Kidney (tissue), 14 donors: ENCODE results near the gene EIF4E. TPM values are rescaled to one million over a fixed set of nuclear protein-coding genes. Genes with fewer than 3 reads are reported as not detected.
"Not testable (repeated sequence)": the region's sequence is repeated elsewhere in the genome, so short reads cannot be mapped to it uniquely, and the experiment has no call there.

Source experiments
- DNase-seq, 5 donors: peaks; one replicate each; pipeline ENCODE4 v3.0.0-alpha.2; 2013 to 2020
- FAIRE-seq: peaks from 2 replicates; lab custom pipeline; 2012; peaks lifted over from hg19 to GRCh38; lab: Jason Lieb, UNC
- H3K27ac ChIP-seq, 2 donors: one replicate each; pipeline ENCODE4 v1.7.0; 2013; ENCODE audit warnings: low read depth in 2 of 2, low read length in 2 of 2, inconsistent platforms in 1 of 2
- H3K27me3 ChIP-seq: one replicate; pipeline ENCODE4 v1.7.1; 2013; ENCODE audit warnings: low read length, inconsistent platforms; ENCODE audit not compliant: control insufficient read depth, insufficient read depth
- H3K36me3 ChIP-seq, 3 donors: one replicate each; pipeline versions ENCODE4 v1.7.0 to v1.7.1; 2013; ENCODE audit warnings: low read length in 3 of 3, control low read depth in 1 of 3, inconsistent platforms in 1 of 3; ENCODE audit not compliant: insufficient read depth in 3 of 3, control insufficient read depth in 2 of 3
- H3K4me1 ChIP-seq, 3 donors: one replicate each; pipeline versions ENCODE4 v1.7.0 to v1.7.1; 2013; ENCODE audit warnings: low read length in 3 of 3, inconsistent platforms in 1 of 3, low read depth in 1 of 3; ENCODE audit not compliant: control insufficient read depth in 2 of 3, insufficient read depth in 2 of 3
- H3K4me3 ChIP-seq, 3 donors: one replicate each; pipeline versions ENCODE4 v1.7.0 to v1.8.1; 2013; ENCODE audit warnings: low read length in 3 of 3, control low read depth in 1 of 3, inconsistent platforms in 1 of 3
- H3K9ac ChIP-seq, 3 donors: one replicate each; pipeline versions ENCODE4 v1.7.0 to v1.7.1; 2013; ENCODE audit warnings: low read length in 3 of 3, control low read depth in 1 of 3, inconsistent platforms in 1 of 3
- H3K9me3 ChIP-seq, 3 donors: one replicate each; pipeline versions ENCODE4 v1.7.0 to v1.7.1; 2013; ENCODE audit warnings: low read length in 3 of 3, control low read depth in 1 of 3, inconsistent platforms in 1 of 3; ENCODE audit not compliant: control insufficient read depth in 2 of 3, insufficient read depth in 1 of 3
- CTCF ChIP-seq: IDR thresholded peaks from 3 replicates; pipeline ENCODE4 v1.5.1; 2012; ENCODE audit warnings: mild to moderate bottlenecking, moderate library complexity, borderline replicate concordance; ENCODE audit not compliant: insufficient read depth; ENCODE audit errors: extremely low read depth
- intact Hi-C: fragments of 100-400 bp; cut with DNase I; formaldehyde crosslinking; loops from one replicate; pipeline ENCODE4 v1.11.1; 2022
- polyA plus RNA-seq: library from polyadenylated mRNA; stranded (reverse); fragments of 350-450 nt; fragmentation: Illumina TruSeq; extraction: RNeasy Lipid Tissue Mini Kit (QIAGEN cat#74804); gene quantifications from one replicate; pipeline ENCODE4 v1.2.3, GENCODE V29; 2014; ENCODE audit warnings: low read depth, low replicate concordance; ENCODE audit not compliant: insufficient read depth
- total RNA-seq: library from RNA; stranded (reverse); fragmentation: NEBNext Ultra II Directional; extraction: Animal tissue kit (Norgen Biotek cat#: 25700); gene quantifications from one replicate; pipeline ENCODE4 v1.2.1, GENCODE V29; 2021
- donor health status: control.
- donor health status: control.
- donor health status: control.
- donor health status: control.
- donor health status: control.
- donor health status: DM: yes; HTN: yes; CAD: no.
- donor health status: Normal renal cell carcinoma (clear cell type).

EIF4E gene
- total and polyA plus RNA-seq, 2 donors from 2014 or later: 52.3 to 63.2 TPM

GRCh38 chr4:98879515-98879914 lies 49.4 kb downstream of the EIF4E start:
- no peak overlapping the region for H3K4me3 ChIP-seq
- no peaks in the 10 kb centered on the region for H3K9me3 ChIP-seq
- H3K36me3 ChIP-seq: peaks cover 0 to 6% (median 4%) of the 10 kb centered on the region in 3 donors
- no peak overlapping the region for H3K27ac ChIP-seq
- H3K27me3 ChIP-seq: no peaks in the 10 kb centered on the region
- FAIRE-seq (no peak), DNase-seq (no peak)
- no peak overlapping the region for H3K9ac ChIP-seq
- H3K4me1 ChIP-seq: no peaks in the 10 kb centered on the region
- TF ChIP-seq CTCF: no peak
- intact Hi-C loops: no loop called here

- FAIRE-seq (no peak), DNase-seq (no peak)
- no peak overlapping the region for H3K4me3 ChIP-seq
- H3K9ac ChIP-seq: no peak overlapping the region
- intact Hi-C loops: no loop called here
- no peaks in the 10 kb centered on the region for H3K4me1 ChIP-seq
- H3K9me3 ChIP-seq: no peaks in the 10 kb centered on the region
- no peaks in the 10 kb centered on the region for H3K36me3 ChIP-seq
- TF ChIP-seq CTCF: no peak
- no peak overlapping the region for H3K27ac ChIP-seq
- H3K27me3 ChIP-seq: no peaks in the 10 kb centered on the region
Measured at GRCh38 chr4:98873059-98873458, 55.9 kb downstream of the EIF4E start.

- H3K27ac ChIP-seq, H3K9me3 ChIP-seq, H3K9ac ChIP-seq, H3K4me3 ChIP-seq, intact Hi-C loops, FAIRE-seq, H3K4me1 ChIP-seq, H3K36me3 ChIP-seq, H3K27me3 ChIP-seq, DNase-seq: not testable (repeated sequence)
Measured at GRCh38 chr4:98872120-98872906, 56.6 kb downstream of the EIF4E start.

GRCh38 chr4:98867648-98868047 lies 61.3 kb downstream of the EIF4E start:
- Histone ChIP-seq H3K9me3 (no peaks in the 10 kb centered on the region), H3K4me3 (no peak overlapping the region), H3K36me3 (no peaks in the 10 kb centered on the region), H3K9ac (no peak overlapping the region), H3K27me3 (no peaks in the 10 kb centered on the region), H3K4me1 (no peaks in the 10 kb centered on the region), H3K27ac (no peak overlapping the region)
- no peak for TF ChIP-seq CTCF
- no peak for FAIRE-seq
- DNase-seq: no peak
- intact Hi-C loops: no loop called here
